ENCODE data around the gene CRTAP.
A peak's percentile ranks its signal among the peaks of the same experiment; 100 is the strongest.
"Not testable (repeated sequence)": the region's sequence is repeated elsewhere in the genome, so short reads cannot be mapped to it uniquely, and the experiment has no call there.

The CRTAP gene

DNA sequence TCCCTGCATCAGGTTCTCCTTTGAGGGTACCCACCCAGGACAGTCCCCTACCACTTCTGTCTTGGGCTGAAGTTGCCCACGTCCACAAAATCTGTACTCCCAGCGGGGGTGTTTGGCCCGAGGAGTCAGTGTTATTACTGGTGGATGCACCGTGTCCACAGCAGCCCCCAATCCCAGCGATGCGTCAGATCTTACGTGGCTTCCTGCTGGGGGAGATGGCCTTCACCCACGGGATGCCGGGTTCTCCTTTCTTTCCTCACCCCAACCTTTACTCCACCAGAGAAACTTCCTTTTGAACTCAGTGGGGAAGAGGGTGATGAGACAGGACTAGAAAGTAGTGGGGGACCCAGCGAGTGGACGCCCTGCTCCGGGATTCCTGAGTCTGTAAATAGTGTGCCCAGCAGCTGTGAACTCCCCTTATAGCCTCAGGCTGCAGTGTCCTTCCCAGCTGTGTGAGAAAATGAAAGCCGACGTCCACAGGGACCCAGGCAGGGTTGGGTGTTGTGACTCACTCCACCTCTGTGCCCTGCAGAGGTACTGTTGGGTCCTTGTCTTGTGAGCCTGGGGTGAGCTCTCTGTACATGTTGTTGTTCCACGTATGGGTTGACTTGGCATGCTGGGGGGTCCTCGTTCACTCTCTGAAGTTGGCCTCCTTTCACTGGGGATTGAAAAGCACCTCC lies 31.5 kb downstream of the CRTAP start:
- no peak overlapping the region for H3K4me2 ChIP-seq (ENCODE audit: low read length)
- H3K36me3 ChIP-seq (ENCODE audit: insufficient read depth, low read length), result peaks cover 38% of the 10 kb centered on the region
- no peaks in the 10 kb centered on the region for H3K9me3 ChIP-seq (replicated peaks; ENCODE audit: low read length)
- no peak overlapping the region for H3K4me3 ChIP-seq (ENCODE audit: low read length)
- H3K4me1 ChIP-seq (ENCODE audit: control insufficient read depth, insufficient read depth, low read length), result peaks cover 20% of the 10 kb centered on the region
- no peak overlapping the region for H3K9ac ChIP-seq (ENCODE audit: low read depth, low read length)
- H3K27me3 ChIP-seq (ENCODE audit: control insufficient read depth, insufficient read depth, low read length), result no peaks in the 10 kb centered on the region

- H3K9ac ChIP-seq (ENCODE audit: low read depth, low read length), result no peak overlapping the region
- H3K27me3 ChIP-seq (ENCODE audit: control insufficient read depth, insufficient read depth, low read length), result no peaks in the 10 kb centered on the region
- H3K4me3 ChIP-seq (ENCODE audit: low read length), result no peak overlapping the region
- H3K4me2 ChIP-seq (ENCODE audit: low read length), result peak overlapping the region; percentile 41
- H3K4me1 ChIP-seq (ENCODE audit: control insufficient read depth, insufficient read depth, low read length), result peaks cover 20% of the 10 kb centered on the region
- peaks cover 32% of the 10 kb centered on the region for H3K36me3 ChIP-seq (ENCODE audit: insufficient read depth, low read length)
- H3K9me3 ChIP-seq (replicated peaks; ENCODE audit: low read length), result no peaks in the 10 kb centered on the region
Measured at GRCh38 chr3:33145901-33146580, 32.2 kb downstream of the CRTAP start.

DNA sequence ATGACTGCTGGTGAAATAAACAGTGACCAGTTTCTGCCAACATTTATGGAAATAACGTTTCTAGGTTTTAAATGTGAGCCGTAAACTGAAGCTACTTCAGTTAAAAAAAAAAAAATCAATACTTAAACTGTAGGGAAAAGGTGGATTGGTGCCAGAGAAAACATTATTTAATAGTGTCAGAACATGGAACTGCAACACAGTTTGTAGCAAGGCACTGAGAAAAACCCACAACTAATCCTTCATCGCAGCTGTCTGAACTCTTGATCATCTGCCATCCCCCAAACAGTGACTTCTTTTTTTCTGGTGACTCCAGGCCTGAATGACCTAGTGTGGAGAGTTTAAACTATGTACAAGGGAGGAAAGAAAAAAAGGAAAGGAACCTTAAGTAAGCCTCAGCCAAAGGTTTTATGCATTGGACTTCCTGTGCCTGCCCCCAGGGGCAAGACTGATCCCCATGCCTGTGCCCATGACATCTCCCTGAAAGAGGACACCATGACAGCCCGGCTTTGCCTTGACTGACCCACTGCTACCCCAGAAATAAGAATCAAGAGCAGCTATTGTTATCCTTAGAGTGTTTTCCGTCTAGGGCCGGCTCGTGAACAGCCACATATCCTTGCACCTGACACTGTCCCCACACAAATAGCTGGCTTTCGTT lies 33.1 kb downstream of the CRTAP start:
- Histone ChIP-seq H3K4me3 (ENCODE audit: low read length) (no peak overlapping the region), H3K4me1 (ENCODE audit: control insufficient read depth, insufficient read depth, low read length) (peaks cover 20% of the 10 kb centered on the region), H3K4me2 (ENCODE audit: low read length) (peak overlapping the region; percentile 41), H3K27me3 (ENCODE audit: control insufficient read depth, insufficient read depth, low read length) (no peaks in the 10 kb centered on the region), H3K36me3 (ENCODE audit: insufficient read depth, low read length) (peaks cover 30% of the 10 kb centered on the region), H3K9ac (ENCODE audit: low read depth, low read length) (no peak overlapping the region), H3K9me3 (replicated peaks; ENCODE audit: low read length) (no peaks in the 10 kb centered on the region)

DNA sequence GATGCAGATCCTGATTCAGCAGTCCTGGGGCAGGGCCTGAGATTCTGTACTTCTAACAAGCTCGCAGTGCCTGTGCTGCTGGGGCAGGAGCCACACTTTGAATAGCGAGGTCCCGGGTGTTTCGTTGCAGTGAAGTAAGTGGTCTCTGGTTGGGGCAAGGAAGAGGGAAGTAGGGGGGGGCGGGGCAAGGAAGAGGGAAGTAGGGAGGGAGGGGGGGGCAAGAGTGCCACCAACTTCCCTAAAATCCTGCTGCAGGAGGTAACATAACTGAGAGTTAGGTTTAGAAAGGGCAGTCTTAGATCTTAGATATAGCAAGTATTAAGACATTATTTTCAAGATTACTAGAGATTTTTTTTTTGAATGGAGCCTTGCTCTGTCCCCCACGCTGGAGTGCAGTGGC lies 35.5 kb downstream of the CRTAP start:
- H3K4me2 ChIP-seq (ENCODE audit: low read length), result no peak overlapping the region

DNA sequence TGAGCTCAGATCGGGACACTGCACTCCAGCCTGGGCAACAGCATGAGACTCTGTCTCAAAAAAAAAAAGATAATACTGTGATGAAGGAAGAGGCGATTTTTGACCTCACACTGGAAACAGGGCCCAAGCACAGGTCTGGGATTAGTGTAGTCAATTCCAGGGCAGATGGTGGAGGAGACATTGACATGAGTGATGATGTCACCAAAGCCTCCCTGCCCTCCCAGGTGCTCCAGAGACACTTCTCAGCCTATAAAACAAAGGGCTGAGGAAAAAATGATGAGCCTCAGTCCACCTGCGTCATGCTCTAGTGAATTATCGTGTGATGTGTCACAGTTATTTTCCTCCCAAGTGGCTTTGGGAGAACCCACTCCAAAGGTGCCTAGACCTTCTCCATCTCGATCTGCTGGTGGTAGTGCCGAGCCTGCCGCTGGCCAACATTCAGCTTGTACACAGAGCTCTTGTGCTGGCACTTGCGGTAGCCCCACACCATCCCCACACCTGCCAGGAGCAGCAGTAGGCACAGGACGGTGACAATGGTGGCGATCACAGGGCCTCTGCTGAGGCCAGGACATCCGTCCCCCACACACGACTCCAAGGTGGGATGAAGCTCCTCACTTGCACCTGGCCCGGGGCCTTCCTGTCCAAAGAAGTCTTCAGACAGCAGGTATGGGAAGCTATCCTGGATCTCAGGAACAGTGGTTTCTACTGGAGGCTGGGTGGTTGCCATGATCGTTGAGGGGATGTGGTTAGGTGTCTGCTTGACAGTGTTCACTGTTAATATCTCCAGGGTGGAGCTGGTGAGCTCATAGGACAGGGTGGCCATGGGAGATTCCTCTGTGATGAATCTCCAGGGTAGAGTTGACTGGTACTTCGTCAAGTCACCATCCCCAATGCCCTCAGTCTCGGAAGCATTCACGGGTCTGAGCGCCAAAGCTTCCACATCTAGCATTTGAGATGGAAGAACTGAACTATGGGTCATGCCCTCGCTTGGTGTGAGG lies 38.8 kb downstream of the CRTAP start:
- H3K36me3 ChIP-seq (ENCODE audit: insufficient read depth, low read length), result no peaks in the 10 kb centered on the region
- H3K4me1 ChIP-seq (ENCODE audit: control insufficient read depth, insufficient read depth, low read length), result peaks cover 9% of the 10 kb centered on the region
- no peak overlapping the region for H3K4me2 ChIP-seq (ENCODE audit: low read length)
- no peak overlapping the region for H3K9ac ChIP-seq (ENCODE audit: low read depth, low read length)
- H3K4me3 ChIP-seq (ENCODE audit: low read length), result no peak overlapping the region
- no peaks in the 10 kb centered on the region for H3K27me3 ChIP-seq (ENCODE audit: control insufficient read depth, insufficient read depth, low read length)
- no peaks in the 10 kb centered on the region for H3K9me3 ChIP-seq (replicated peaks; ENCODE audit: low read length)

More for the DNA sequence above, 35.5 kb downstream of the CRTAP start:
- H3K9ac ChIP-seq (ENCODE audit: low read depth, low read length), result no peak overlapping the region
- H3K9me3 ChIP-seq (replicated peaks; ENCODE audit: low read length), result no peaks in the 10 kb centered on the region
- H3K4me1 ChIP-seq (ENCODE audit: control insufficient read depth, insufficient read depth, low read length), result peaks cover 20% of the 10 kb centered on the region
- H3K4me3 ChIP-seq (ENCODE audit: low read length), result no peak overlapping the region
- H3K27me3 ChIP-seq (ENCODE audit: control insufficient read depth, insufficient read depth, low read length), result no peaks in the 10 kb centered on the region
- H3K36me3 ChIP-seq (ENCODE audit: insufficient read depth, low read length), result peaks cover 13% of the 10 kb centered on the region

- Histone ChIP-seq H3K9me3 (replicated peaks; ENCODE audit: low read length) (no peaks in the 10 kb centered on the region), H3K4me3 (ENCODE audit: low read length) (no peak overlapping the region), H3K27me3 (ENCODE audit: control insufficient read depth, insufficient read depth, low read length) (no peaks in the 10 kb centered on the region), H3K4me2 (ENCODE audit: low read length) (no peak overlapping the region), H3K9ac (ENCODE audit: low read depth, low read length) (no peak overlapping the region), H3K4me1 (ENCODE audit: control insufficient read depth, insufficient read depth, low read length) (peaks cover 9% of the 10 kb centered on the region), H3K36me3 (ENCODE audit: insufficient read depth, low read length) (no peaks in the 10 kb centered on the region)
Measured at GRCh38 chr3:33153782-33154181, 40.0 kb downstream of the CRTAP start.

GRCh38 chr3:33155301-33155700 lies 41.5 kb downstream of the CRTAP start:
- H3K9me3 ChIP-seq (replicated peaks; ENCODE audit: low read length), result no peaks in the 10 kb centered on the region
- H3K4me1 ChIP-seq (ENCODE audit: control insufficient read depth, insufficient read depth, low read length), result peaks cover 9% of the 10 kb centered on the region
- no peak overlapping the region for H3K4me3 ChIP-seq (ENCODE audit: low read length)
- H3K27me3 ChIP-seq (ENCODE audit: control insufficient read depth, insufficient read depth, low read length), result no peaks in the 10 kb centered on the region
- no peak overlapping the region for H3K9ac ChIP-seq (ENCODE audit: low read depth, low read length)
- no peaks in the 10 kb centered on the region for H3K36me3 ChIP-seq (ENCODE audit: insufficient read depth, low read length)
- no peak overlapping the region for H3K4me2 ChIP-seq (ENCODE audit: low read length)

DNA sequence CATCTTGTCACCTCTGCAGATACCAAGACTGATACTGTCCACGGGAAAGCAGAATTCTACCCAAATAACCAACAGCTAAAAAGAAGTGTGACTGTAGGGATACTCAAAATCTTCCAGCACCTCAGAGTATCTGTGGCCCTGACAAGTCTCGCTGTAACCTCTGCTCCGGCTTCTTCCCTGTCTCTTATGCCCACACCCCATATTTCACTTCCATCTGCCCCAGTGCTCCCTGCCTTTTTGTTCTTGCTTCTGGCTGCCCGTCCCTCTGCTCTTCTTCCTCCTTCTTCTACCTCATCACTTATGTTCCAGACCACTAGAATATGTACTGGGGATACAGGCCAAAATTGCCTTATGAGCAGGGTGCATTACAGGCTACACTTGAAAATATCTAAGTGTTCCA lies 45.4 kb downstream of the CRTAP start:
- H3K9ac ChIP-seq (ENCODE audit: low read depth, low read length), result no peak overlapping the region
- no peaks in the 10 kb centered on the region for H3K36me3 ChIP-seq (ENCODE audit: insufficient read depth, low read length)
- H3K9me3 ChIP-seq (replicated peaks; ENCODE audit: low read length), result no peaks in the 10 kb centered on the region
- H3K4me2 ChIP-seq (ENCODE audit: low read length), result no peak overlapping the region
- no peak overlapping the region for H3K4me3 ChIP-seq (ENCODE audit: low read length)
- H3K4me1 ChIP-seq (ENCODE audit: control insufficient read depth, insufficient read depth, low read length), result peaks cover 9% of the 10 kb centered on the region
- no peaks in the 10 kb centered on the region for H3K27me3 ChIP-seq (ENCODE audit: control insufficient read depth, insufficient read depth, low read length)

- no peak overlapping the region for H3K4me2 ChIP-seq (ENCODE audit: low read length)
- H3K36me3 ChIP-seq (ENCODE audit: insufficient read depth, low read length), result no peaks in the 10 kb centered on the region
- peaks cover 9% of the 10 kb centered on the region for H3K4me1 ChIP-seq (ENCODE audit: control insufficient read depth, insufficient read depth, low read length)
- H3K9ac ChIP-seq (ENCODE audit: low read depth, low read length), result no peak overlapping the region
- H3K9me3 ChIP-seq (replicated peaks; ENCODE audit: low read length), result no peaks in the 10 kb centered on the region
- no peak overlapping the region for H3K4me3 ChIP-seq (ENCODE audit: low read length)
- H3K27me3 ChIP-seq (ENCODE audit: control insufficient read depth, insufficient read depth, low read length), result no peaks in the 10 kb centered on the region
Measured at GRCh38 chr3:33159981-33160380, 46.2 kb downstream of the CRTAP start.

DNA sequence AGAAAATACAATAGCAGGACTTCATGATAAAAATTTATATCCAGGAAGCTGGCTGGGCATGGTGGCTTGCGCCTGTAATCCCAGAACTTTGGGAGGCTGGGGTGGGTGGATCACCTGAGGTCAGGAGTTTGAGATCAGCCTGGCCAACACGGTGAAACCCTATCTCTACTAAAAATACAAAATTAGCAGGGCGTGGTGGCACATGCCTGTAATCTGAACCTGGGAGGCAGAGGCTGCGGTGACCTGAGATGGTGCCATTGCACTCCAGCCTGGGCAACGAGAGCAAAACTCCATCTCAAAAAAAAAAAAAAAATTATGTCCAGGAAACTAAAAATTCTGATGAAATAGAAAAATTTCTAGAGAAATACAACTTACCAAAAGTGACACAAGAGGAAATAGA lies 48.8 kb downstream of the CRTAP start:
- H3K36me3 ChIP-seq (ENCODE audit: insufficient read depth, low read length); H3K27me3 ChIP-seq (ENCODE audit: control insufficient read depth, insufficient read depth, low read length); H3K9ac ChIP-seq (ENCODE audit: low read depth, low read length); H3K4me3 ChIP-seq (ENCODE audit: low read length); H3K4me2 ChIP-seq (ENCODE audit: low read length); H3K4me1 ChIP-seq (ENCODE audit: control insufficient read depth, insufficient read depth, low read length); H3K9me3 ChIP-seq (replicated peaks; ENCODE audit: low read length): not testable (repeated sequence)

DNA sequence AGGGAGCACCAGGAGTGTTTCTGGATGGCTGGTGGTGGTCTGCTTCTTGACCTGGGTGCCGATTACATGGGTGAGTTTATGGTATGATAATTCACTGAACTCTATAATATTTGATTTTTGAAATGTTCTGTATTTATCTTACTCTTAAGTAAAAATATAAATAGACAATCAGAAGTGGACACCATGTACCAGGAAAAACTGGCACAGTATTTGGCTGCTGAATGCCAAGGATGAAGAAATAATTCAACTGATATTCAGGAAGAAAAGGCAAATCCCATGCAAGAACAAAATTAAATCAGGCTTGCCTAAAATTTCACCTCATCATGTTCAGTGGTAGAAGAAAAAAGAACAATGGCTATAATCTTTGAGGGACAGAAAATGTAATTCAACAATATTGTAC lies 51.6 kb downstream of the CRTAP start:
- no peak overlapping the region for H3K9ac ChIP-seq (ENCODE audit: low read depth, low read length)
- no peaks in the 10 kb centered on the region for H3K36me3 ChIP-seq (ENCODE audit: insufficient read depth, low read length)
- H3K4me3 ChIP-seq (ENCODE audit: low read length), result no peak overlapping the region
- no peaks in the 10 kb centered on the region for H3K27me3 ChIP-seq (ENCODE audit: control insufficient read depth, insufficient read depth, low read length)
- no peaks in the 10 kb centered on the region for H3K9me3 ChIP-seq (replicated peaks; ENCODE audit: low read length)
- no peaks in the 10 kb centered on the region for H3K4me1 ChIP-seq (ENCODE audit: control insufficient read depth, insufficient read depth, low read length)
- H3K4me2 ChIP-seq (ENCODE audit: low read length), result no peak overlapping the region

Data from skeletal muscle satellite cell (primary cell).